ENCODE results near the gene SEMA3E. TPM values are rescaled to one million over a fixed set of nuclear protein-coding genes. Genes with fewer than 3 reads are reported as not detected.

SEMA3E gene
- total and polyA plus RNA-seq, 10 of the 15 experiments (the other 5 are each of a cell fraction or from before 2014, with no cell fraction given): 0.08 to 2.0 (median 0.82) TPM

- Histone ChIP-seq H3K4me1 (ENCODE audit: control insufficient read depth, insufficient read depth, low read length) (no peaks in the 10 kb centered on the region), H3K36me3 (ENCODE audit: control insufficient read depth in 2 of 2, insufficient read depth in 2 of 2, low read length in 1 of 2) (no peaks in the 10 kb centered on the region), H3K79me2 (ENCODE audit: control insufficient read depth, insufficient read depth, low read length) (no peaks in the 10 kb centered on the region), H3K9ac (ENCODE audit: control insufficient read depth, insufficient read depth, low read length) (no peak overlapping the region), H3K9me3 (replicated peaks; ENCODE audit: control insufficient read depth, insufficient read depth, low read length) (no peaks in the 10 kb centered on the region), H3K4me3 (no peak overlapping the region), H2AFZ (ENCODE audit: control insufficient read depth, low read depth, low read length) (no peak overlapping the region), H4K20me1 (ENCODE audit: control insufficient read depth, insufficient read depth) (no peaks in the 10 kb centered on the region), H3K4me2 (ENCODE audit: control insufficient read depth, insufficient read depth) (no peak overlapping the region), H3K27ac (ENCODE audit: control insufficient read depth, insufficient read depth) (no peak overlapping the region), H3K27me3 (replicated peaks in 1 of 2; ENCODE audit: control insufficient read depth in 2 of 2, insufficient read depth in 2 of 2, low read length in 1 of 2) (no peaks in the 10 kb centered on the region)
- BruUV-seq (replicated peaks): no TSS peak
- DNase-seq (ENCODE audit: low read depth, low spot score) (no peak), FAIRE-seq (no peak), ATAC-seq (no peak)
- ChIA-PET POLR2A (no interaction called here), RAD21 (ENCODE audit: unreplicated experiment) (no interaction called here), SMC1A (ENCODE audit: uncharacterized antibody, unreplicated experiment) (no interaction called here), CTCF (interaction anchor here (0.7 to 1.3 kb wide), 2 partner anchors 9 to 94 kb away, joined by 3 read pairs; no protein-coding TSS in a partner anchor)
- WGBS (ENCODE audit: insufficient coverage, insufficient replicate concordance, low lambda C conversion rate, missing lambda C conversion rate): 6% methylated on average over 1 of the region's 1 CpG
- in situ Hi-C loops (cut with MboI): no loop called here
- TF ChIP-seq TARDBP (IDR thresholded peaks at IDR 0.05; ENCODE audit: borderline replicate concordance) (no peak), ZNF24 (IDR thresholded peaks at IDR 0.05) (no peak), PAX5 (IDR thresholded peaks at IDR 0.05; ENCODE audit: borderline replicate concordance, low read depth, low read length) (no peak), RBBP5 (conservative IDR thresholded peaks at IDR 0.05) (no peak), TCF3 (IDR thresholded peaks at IDR 0.05; ENCODE audit: borderline replicate concordance, insufficient read depth, low read depth, low read length) (no peak), CREM (IDR thresholded peaks at IDR 0.05; ENCODE audit: low read depth) (no peak), LARP7 (IDR thresholded peaks at IDR 0.05) (no peak), NRF1 (conservative IDR thresholded peaks at IDR 0.05; ENCODE audit: low read depth, low read length) (no peak), CBFB (IDR thresholded peaks at IDR 0.05; ENCODE audit: low read depth) (no peak), ZNF687 (IDR thresholded peaks at IDR 0.05) (no peak), SIX5 (IDR thresholded peaks at IDR 0.05; ENCODE audit: low read depth, low read length, severe bottlenecking) (no peak), SUZ12 (IDR thresholded peaks at IDR 0.05; ENCODE audit: unreplicated experiment) (no peak), CHD4 (IDR thresholded peaks at IDR 0.05) (no peak), SREBF2 (IDR thresholded peaks at IDR 0.05; ENCODE audit: low read length) (no peak), YY1 (IDR thresholded peaks at IDR 0.05; ENCODE audit: low read depth, low read length) (no peak)
- intact Hi-C loops (cut with micrococcal nuclease; ENCODE audit: unreplicated experiment): no loop called here
Observed at GRCh38 chr7:83419013-83419412, 229.9 kb downstream of the SEMA3E start.

Data from GM12878 (cell line).